Measurements from ENCODE around the gene TNPO3. TPM values are rescaled to one million over a fixed set of nuclear protein-coding genes. Genes with fewer than 3 reads are reported as not detected.

TNPO3 gene
- total and polyA plus RNA-seq, 2 of the 4 experiments (the other 2 are of a cell fraction) = 24.2 to 77.2 TPM

DNA sequence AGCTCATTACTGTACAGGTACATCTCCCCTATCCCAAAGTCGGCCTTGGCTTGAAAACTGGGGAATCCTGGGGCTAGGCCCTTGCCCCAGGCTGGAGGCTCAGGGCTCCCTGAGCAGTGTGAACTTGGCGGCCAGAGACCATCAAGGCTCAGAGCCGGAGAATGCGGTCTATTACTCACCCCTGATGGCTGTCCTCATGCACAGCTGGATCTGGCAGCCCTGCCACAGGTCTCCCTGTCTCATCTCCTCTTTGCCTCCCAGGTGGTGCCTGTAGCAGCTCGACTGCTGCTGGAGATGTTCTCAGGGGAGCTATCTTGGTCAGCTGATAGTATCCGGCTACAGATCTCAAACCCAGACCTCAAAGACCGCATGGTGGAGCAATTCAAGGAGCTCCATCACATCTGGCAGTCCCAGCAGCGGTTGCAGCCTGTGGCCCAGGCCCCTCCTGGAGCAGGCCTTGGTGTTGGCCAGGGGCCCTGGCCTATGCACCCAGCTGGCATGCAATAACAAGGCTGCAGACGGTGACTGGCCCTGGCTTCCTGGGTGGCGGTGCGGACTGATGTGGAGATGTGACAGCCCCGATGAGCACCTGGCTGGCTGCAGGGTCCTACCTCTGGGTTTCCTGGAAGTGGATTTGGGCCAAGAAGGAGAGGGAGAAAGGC is 106.5 kb downstream of the TNPO3 start:
- Histone ChIP-seq H3K4me3 (ENCODE audit: insufficient read depth, low read depth, low read length) (no peak overlapping the region), H4K5ac (ENCODE audit: low read depth, low read length) (no peak overlapping the region), H3K9me3 (ENCODE audit: control insufficient read depth, insufficient read depth, low read length) (no peaks in the 10 kb centered on the region), H3K27ac (ENCODE audit: insufficient read depth, low read length) (no peak overlapping the region), H2BK120ac (ENCODE audit: low read depth, low read length) (no peak overlapping the region), H2BK20ac (ENCODE audit: low read depth, low read length) (no peak overlapping the region), H3K23ac (ENCODE audit: low read depth, low read length) (no peak overlapping the region), H4K8ac (ENCODE audit: low read depth in 2 of 2, low read length in 2 of 2) (no peak overlapping the region), H2AFZ (replicated peaks; ENCODE audit: low read length, poor library complexity) (no peak overlapping the region), H2BK15ac (ENCODE audit: low read depth, low read length) (no peak overlapping the region), H3K79me1 (ENCODE audit: low read depth in 1 of 2, low read length in 2 of 2) (no peaks in the 10 kb centered on the region), H3K36me3 (ENCODE audit: control insufficient read depth, insufficient read depth, low read length) (peaks cover 2% of the 10 kb centered on the region; the same call in 1 of the 2 replicates), H3K14ac (replicated peaks; ENCODE audit: low read depth, low read length) (no peak overlapping the region), H2AK9ac (replicated peaks; ENCODE audit: low read depth, low read length, poor library complexity) (no peak overlapping the region), H3K4ac (ENCODE audit: low read depth, low read length) (no peak overlapping the region), H3K4me2 (ENCODE audit: low read depth, low read length) (no peak overlapping the region), H3K18ac (ENCODE audit: low read depth, low read length) (no peak overlapping the region), H3K27me3 (ENCODE audit: control insufficient read depth, insufficient read depth, low read length) (peaks cover 5% of the 10 kb centered on the region), H4K20me1 (ENCODE audit: insufficient read depth, low read length) (no peaks in the 10 kb centered on the region), H2BK5ac (ENCODE audit: low read depth, low read length, poor library complexity, severe bottlenecking) (no peak overlapping the region), H3K4me1 (ENCODE audit: control insufficient read depth, insufficient read depth, low read length) (no peaks in the 10 kb centered on the region), H3K56ac (ENCODE audit: extremely low read depth, insufficient read depth, low read length) (no peak overlapping the region), H3K9ac (ENCODE audit: low read depth, low read length) (no peak overlapping the region), H4K91ac (ENCODE audit: insufficient read depth, low read depth, low read length) (no peak overlapping the region), H3K9me1 (ENCODE audit: insufficient read depth, low read length) (peaks cover 3% of the 10 kb centered on the region), H2AK5ac (ENCODE audit: low read depth, low read length) (no peak overlapping the region)
- ATAC-seq (ENCODE audit: low read depth) (no peak), DNase-seq (no peak)
- no TSS peak for BruUV-seq (replicated peaks)
- ChIA-PET CTCF (no interaction called here), POLR2A (ENCODE audit: unreplicated experiment) (no interaction called here)
- dilution Hi-C loops (cut with HindIII; ENCODE audit: low sequenced_read_pairs, unreplicated experiment) = no loop called here
- WGBS, 2 experiments (ENCODE audit: extremely low coverage in 2 of 2, insufficient read length in 1 of 2) = 100% methylated on average over 4 of the region's 12 CpGs; no CpG with 5 or more reads in 1 of the 2 experiments
- intact Hi-C loops (cut with micrococcal nuclease) = no loop called here
- no peak for TF ChIP-seq MAZ (IDR thresholded peaks at IDR 0.05; ENCODE audit: borderline replicate concordance, low read depth, low read length)
- TF ChIP-seq POLR2A (IDR thresholded peaks at IDR 0.05; ENCODE audit: low read depth, low read length) = no peak
- in situ Hi-C loops (cut with MboI; ENCODE audit: low sequenced_read_pairs) = no loop called here
